ENCODE data around the gene RAB3GAP1. TPM values are rescaled to one million over a fixed set of nuclear protein-coding genes. Genes with fewer than 3 reads are reported as not detected.

RAB3GAP1 gene
- total RNA-seq, 1 donor from 2014 or later: 37.3 TPM

DNA sequence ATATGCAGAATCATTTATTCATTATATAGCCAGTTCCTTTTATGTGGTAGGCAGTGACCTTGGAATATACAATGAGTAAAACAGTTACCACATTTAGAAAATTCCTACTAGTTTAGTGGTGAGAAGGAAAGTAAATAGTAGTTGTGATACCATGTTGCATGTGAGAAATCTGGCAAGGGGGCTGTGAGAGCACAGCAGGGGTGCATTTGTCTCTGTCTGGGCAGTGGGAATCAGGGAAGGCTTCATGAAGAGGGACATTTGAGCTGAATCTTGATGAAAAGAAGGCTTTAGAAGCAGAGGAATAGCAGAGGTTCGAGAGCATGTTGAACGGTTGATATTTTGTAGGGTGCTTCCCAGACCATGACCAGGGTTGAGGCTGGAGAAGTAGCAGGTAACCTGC, 78.7 kb downstream of the RAB3GAP1 start:
- no peaks in the 10 kb centered on the region for H3K9me3 Mint-ChIP-seq
- peaks cover 50% of the 10 kb centered on the region for H3K36me3 Mint-ChIP-seq
- no peak overlapping the region for H3K27ac Mint-ChIP-seq
- no peaks in the 10 kb centered on the region for H3K4me1 Mint-ChIP-seq
- no peaks in the 10 kb centered on the region for H3K27me3 Mint-ChIP-seq (ENCODE audit: low read depth)
- no peak overlapping the region for H3K4me3 Mint-ChIP-seq
- no peak for DNase-seq (ENCODE audit: low spot score in 2 of 2, unreplicated experiment in 2 of 2)
- TF ChIP-seq, protein P1, sequence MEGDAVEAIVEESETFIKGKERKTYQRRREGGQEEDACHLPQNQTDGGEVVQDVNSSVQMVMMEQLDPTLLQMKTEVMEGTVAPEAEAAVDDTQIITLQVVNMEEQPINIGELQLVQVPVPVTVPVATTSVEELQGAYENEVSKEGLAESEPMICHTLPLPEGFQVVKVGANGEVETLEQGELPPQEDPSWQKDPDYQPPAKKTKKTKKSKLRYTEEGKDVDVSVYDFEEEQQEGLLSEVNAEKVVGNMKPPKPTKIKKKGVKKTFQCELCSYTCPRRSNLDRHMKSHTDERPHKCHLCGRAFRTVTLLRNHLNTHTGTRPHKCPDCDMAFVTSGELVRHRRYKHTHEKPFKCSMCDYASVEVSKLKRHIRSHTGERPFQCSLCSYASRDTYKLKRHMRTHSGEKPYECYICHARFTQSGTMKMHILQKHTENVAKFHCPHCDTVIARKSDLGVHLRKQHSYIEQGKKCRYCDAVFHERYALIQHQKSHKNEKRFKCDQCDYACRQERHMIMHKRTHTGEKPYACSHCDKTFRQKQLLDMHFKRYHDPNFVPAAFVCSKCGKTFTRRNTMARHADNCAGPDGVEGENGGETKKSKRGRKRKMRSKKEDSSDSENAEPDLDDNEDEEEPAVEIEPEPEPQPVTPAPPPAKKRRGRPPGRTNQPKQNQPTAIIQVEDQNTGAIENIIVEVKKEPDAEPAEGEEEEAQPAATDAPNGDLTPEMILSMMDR (IDR thresholded peaks at IDR 0.05; ENCODE audit: unreplicated experiment): no peak

GRCh38 chr2:135132314-135132713, 80.2 kb downstream of the RAB3GAP1 start:
- no peak overlapping the region for H3K4me3 Mint-ChIP-seq
- no peak for DNase-seq (ENCODE audit: low spot score in 2 of 2, unreplicated experiment in 2 of 2)
- no peaks in the 10 kb centered on the region for H3K9me3 Mint-ChIP-seq
- no peaks in the 10 kb centered on the region for H3K27me3 Mint-ChIP-seq (ENCODE audit: low read depth)
- peaks cover 52% of the 10 kb centered on the region for H3K36me3 Mint-ChIP-seq
- no peaks in the 10 kb centered on the region for H3K4me1 Mint-ChIP-seq
- no peak overlapping the region for H3K27ac Mint-ChIP-seq
- TF ChIP-seq, protein P1 (IDR thresholded peaks at IDR 0.05; ENCODE audit: unreplicated experiment): no peak

- TF ChIP-seq, protein P1 (IDR thresholded peaks at IDR 0.05; ENCODE audit: unreplicated experiment): no peak
- Mint-ChIP-seq H3K36me3 (peaks cover 61% of the 10 kb centered on the region), H3K27ac (no peak overlapping the region), H3K27me3 (ENCODE audit: low read depth) (no peaks in the 10 kb centered on the region), H3K9me3 (peaks cover 34% of the 10 kb centered on the region), H3K4me1 (no peaks in the 10 kb centered on the region), H3K4me3 (no peak overlapping the region)
- DNase-seq (ENCODE audit: low spot score in 2 of 2, unreplicated experiment in 2 of 2): no peak
These were observed 88.5 kb downstream of the RAB3GAP1 start for GRCh38 chr2:135140606-135141005.

- Mint-ChIP-seq H3K4me3 (no peak overlapping the region), H3K27me3 (ENCODE audit: low read depth) (no peaks in the 10 kb centered on the region), H3K4me1 (no peaks in the 10 kb centered on the region), H3K27ac (no peak overlapping the region), H3K9me3 (peaks cover 34% of the 10 kb centered on the region), H3K36me3 (peaks cover 52% of the 10 kb centered on the region)
- TF ChIP-seq, protein P1 (IDR thresholded peaks at IDR 0.05; ENCODE audit: unreplicated experiment): no peak
- no peak for DNase-seq (ENCODE audit: low spot score in 2 of 2, unreplicated experiment in 2 of 2)
These were observed 90.2 kb downstream of the RAB3GAP1 start for GRCh38 chr2:135142323-135142722.

GRCh38 chr2:135144343-135144742, 92.3 kb downstream of the RAB3GAP1 start:
- Mint-ChIP-seq H3K27ac (no peak overlapping the region), H3K9me3 (peaks cover 34% of the 10 kb centered on the region), H3K36me3 (peaks cover 51% of the 10 kb centered on the region), H3K4me3 (no peak overlapping the region), H3K27me3 (ENCODE audit: low read depth) (no peaks in the 10 kb centered on the region), H3K4me1 (no peaks in the 10 kb centered on the region)
- no peak for DNase-seq (ENCODE audit: low spot score in 2 of 2, unreplicated experiment in 2 of 2)
- TF ChIP-seq, protein P1 (IDR thresholded peaks at IDR 0.05; ENCODE audit: unreplicated experiment): no peak

DNA sequence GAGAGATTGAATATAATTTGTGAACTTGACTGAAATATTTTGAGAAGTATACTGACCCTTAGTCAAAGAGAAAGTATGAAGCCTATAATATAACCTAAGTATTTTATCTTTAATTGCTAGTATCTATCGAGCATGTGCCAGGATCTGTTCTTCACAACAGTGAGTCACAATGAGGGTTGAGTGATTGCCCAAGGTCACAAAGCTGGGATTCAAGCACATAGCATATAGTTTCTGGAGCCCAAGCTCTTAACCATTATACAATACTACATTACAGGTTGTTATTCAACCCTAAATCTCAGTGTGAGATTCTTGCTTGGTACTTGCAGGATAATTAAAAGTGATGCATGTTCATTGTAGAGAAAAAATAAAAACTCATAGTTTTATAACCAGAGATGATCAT, 97.2 kb downstream of the RAB3GAP1 start:
- Mint-ChIP-seq H3K27me3 (ENCODE audit: low read depth) (no peaks in the 10 kb centered on the region), H3K27ac (no peak overlapping the region), H3K4me3 (no peak overlapping the region), H3K9me3 (peaks cover 1% of the 10 kb centered on the region), H3K4me1 (peaks cover 5% of the 10 kb centered on the region), H3K36me3 (peaks cover 28% of the 10 kb centered on the region)
- TF ChIP-seq, protein P1 (IDR thresholded peaks at IDR 0.05; ENCODE audit: unreplicated experiment): no peak
- DNase-seq (ENCODE audit: low spot score in 2 of 2, unreplicated experiment in 2 of 2): no peak

Data from mesothelial cell of epicardium (in vitro differentiated cells).